B cell (primary cell): ENCODE measurements around the gene ICE2.

Experiments
- EZH2 ChIP-seq: IDR thresholded peaks from 2 replicates; pipeline ENCODE4 v1.6.1; 2012; ENCODE audit warnings: borderline replicate concordance, low read depth, mild to moderate bottlenecking, moderate library complexity, low read length; ENCODE audit not compliant: insufficient read depth, poor library complexity, severe bottlenecking
- TF ChIP-seq, protein P1 (sequence below): fragments of 200-600 bp; IDR thresholded peaks from one replicate; pipeline ENCODE4 v1.8.0; 2022; ENCODE audit warnings: antibody characterized with exemption, mild to moderate bottlenecking

DNA sequence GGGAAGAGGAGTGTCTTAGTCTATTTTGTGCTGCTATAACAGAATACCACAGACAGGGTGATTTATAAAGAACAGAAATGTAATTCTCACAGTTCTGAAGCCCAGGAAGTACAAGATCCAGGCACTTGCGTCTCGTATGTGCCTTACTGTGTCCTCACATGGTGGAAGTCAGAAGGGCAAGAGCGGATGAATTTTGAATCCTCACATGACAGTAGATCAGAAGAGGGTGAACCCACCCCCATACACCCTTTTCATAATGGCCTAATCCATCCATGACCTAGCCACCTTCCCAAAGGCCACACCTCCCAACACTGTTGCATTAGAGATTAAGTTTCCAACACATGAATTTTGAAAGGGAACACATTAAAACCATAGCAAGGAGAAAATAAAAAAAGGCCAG is 62.5 kb downstream of the ICE2 start:
- TF ChIP-seq, protein P1, sequence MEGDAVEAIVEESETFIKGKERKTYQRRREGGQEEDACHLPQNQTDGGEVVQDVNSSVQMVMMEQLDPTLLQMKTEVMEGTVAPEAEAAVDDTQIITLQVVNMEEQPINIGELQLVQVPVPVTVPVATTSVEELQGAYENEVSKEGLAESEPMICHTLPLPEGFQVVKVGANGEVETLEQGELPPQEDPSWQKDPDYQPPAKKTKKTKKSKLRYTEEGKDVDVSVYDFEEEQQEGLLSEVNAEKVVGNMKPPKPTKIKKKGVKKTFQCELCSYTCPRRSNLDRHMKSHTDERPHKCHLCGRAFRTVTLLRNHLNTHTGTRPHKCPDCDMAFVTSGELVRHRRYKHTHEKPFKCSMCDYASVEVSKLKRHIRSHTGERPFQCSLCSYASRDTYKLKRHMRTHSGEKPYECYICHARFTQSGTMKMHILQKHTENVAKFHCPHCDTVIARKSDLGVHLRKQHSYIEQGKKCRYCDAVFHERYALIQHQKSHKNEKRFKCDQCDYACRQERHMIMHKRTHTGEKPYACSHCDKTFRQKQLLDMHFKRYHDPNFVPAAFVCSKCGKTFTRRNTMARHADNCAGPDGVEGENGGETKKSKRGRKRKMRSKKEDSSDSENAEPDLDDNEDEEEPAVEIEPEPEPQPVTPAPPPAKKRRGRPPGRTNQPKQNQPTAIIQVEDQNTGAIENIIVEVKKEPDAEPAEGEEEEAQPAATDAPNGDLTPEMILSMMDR: no peak
- TF ChIP-seq EZH2: no peak
